Activated CD4-positive, alpha-beta T cell treated with anti-CD3 and anti-CD28 coated beads for 1 hour (primary cell): ENCODE data around the gene ASCL1.

Experiments used
- DNase-seq: peaks from one replicate; pipeline ENCODE4 v3.0.0-alpha.2; 2020

Gene ASCL1

DNA sequence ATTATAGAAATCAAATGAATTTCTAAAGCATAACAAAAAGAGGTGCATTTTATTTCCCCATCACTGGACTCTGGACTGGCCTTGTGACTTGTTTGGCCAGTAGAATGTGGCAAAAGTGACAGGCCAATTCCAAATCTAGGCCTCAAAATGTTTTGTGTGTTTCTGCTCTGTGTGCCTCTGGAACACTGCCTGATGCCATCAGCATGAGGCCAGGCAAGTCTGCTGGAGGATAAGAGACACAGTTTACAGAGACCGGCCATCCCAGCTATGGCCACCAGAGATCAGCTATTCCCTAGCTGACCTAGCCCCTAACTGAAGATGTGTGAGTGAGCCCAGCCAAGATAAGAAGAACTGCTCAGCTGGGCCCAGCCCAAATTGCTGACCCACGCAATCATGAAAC, 32.9 kb downstream of the ASCL1 start:
- DNase-seq, result no peak

GRCh38 chr12:102992297-102992696, 34.8 kb downstream of the ASCL1 start:
- no peak for DNase-seq

GRCh38 chr12:102992720-102993119, 35.2 kb downstream of the ASCL1 start:
- no peak for DNase-seq

GRCh38 chr12:102993537-102993936, 36.1 kb downstream of the ASCL1 start:
- no peak for DNase-seq

- DNase-seq, result no peak
These were observed 37.9 kb downstream of the ASCL1 start for GRCh38 chr12:102995372-102995771.
